Coronary artery (tissue), 2 donors: Measurements from ENCODE around the gene C13orf46.
A peak's percentile ranks its signal among the peaks of the same experiment; 100 is the strongest.

ENCODE experiments used
- DNase-seq: peaks from one replicate; pipeline ENCODE4 v3.0.0-alpha.2; 2017; ENCODE audit warnings: low spot score
- H3K27ac ChIP-seq, 2 donors: fragments of 200-600 bp; sonication (generic); one replicate each; pipeline ENCODE4 v1.5.1; 2016 to 2019
- H3K4me3 ChIP-seq: fragments of 200-600 bp; sonication (generic); 2 replicates; pipeline ENCODE4 v1.5.1; 2016; ENCODE audit warnings: mild to moderate bottlenecking, moderate library complexity
- CTCF ChIP-seq: fragments of 200-600 bp; sonication (generic); IDR thresholded peaks from one replicate; pipeline ENCODE4 v1.5.1; 2019; ENCODE audit warnings: antibody characterized with exemption

The C13orf46 gene

GRCh38 chr13:113927661-113928581 lies 46.0 kb downstream of the C13orf46 start:
- DNase-seq: peak; percentile 74
- Histone ChIP-seq H3K4me3 (no peak overlapping the region), H3K27ac (peak overlapping the region; percentile 74 to 76)
- no peak for TF ChIP-seq CTCF

GRCh38 chr13:113926951-113927660 lies 46.8 kb downstream of the C13orf46 start:
- peak overlapping the region in 1 of 2 donors; percentile 58 for H3K27ac ChIP-seq
- no peak for TF ChIP-seq CTCF
- DNase-seq: peak; percentile 72

GRCh38 chr13:113926301-113926761 lies 47.5 kb downstream of the C13orf46 start:
- Histone ChIP-seq H3K27ac (peak overlapping the region in 1 of 2 donors; percentile 58), H3K4me3 (no peak overlapping the region)
- no peak for TF ChIP-seq CTCF
- DNase-seq: peak; percentile 60

More at GRCh38 chr13:113926951-113927660, 46.8 kb downstream of the C13orf46 start:
- H3K4me3 ChIP-seq: no peak overlapping the region

- no peak for TF ChIP-seq CTCF
- no peak overlapping the region for H3K27ac ChIP-seq
- DNase-seq: peak; percentile 16
- no peak overlapping the region for H3K4me3 ChIP-seq
These were observed 49.5 kb downstream of the C13orf46 start for GRCh38 chr13:113924184-113924901.

GRCh38 chr13:113923376-113924063 lies 50.4 kb downstream of the C13orf46 start:
- Histone ChIP-seq H3K27ac (no peak overlapping the region), H3K4me3 (no peak overlapping the region)
- DNase-seq: peak; percentile 40
- TF ChIP-seq CTCF: no peak

- H3K27ac ChIP-seq: no peak overlapping the region
- no peak overlapping the region for H3K4me3 ChIP-seq
- peak; percentile 56 for DNase-seq
- TF ChIP-seq CTCF: no peak
These were observed 51.3 kb downstream of the C13orf46 start for GRCh38 chr13:113922412-113923118.
